ENCODE results near the gene PGAP6. TPM values are rescaled to one million over a fixed set of nuclear protein-coding genes. Genes with fewer than 3 reads are reported as not detected.

PGAP6 gene
- total and polyA plus RNA-seq, 2 of the 13 experiments (the other 11 are each of a cell fraction or from before 2014, with no cell fraction given) = 52.7 to 136 TPM

GRCh38 chr16:426115-426905, 44.5 kb upstream of the PGAP6 start (continued):
- peak; percentile 77 for TF ChIP-seq ZNF687 (CRISPR knock-in tag; IDR thresholded peaks at IDR 0.05)
- TF ChIP-seq ZNF891 (CRISPR knock-in tag; IDR thresholded peaks at IDR 0.05) = 0 out of 2 replicates have a peak, but pooled peaks have one; percentile 22
- TF ChIP-seq IKZF4 (CRISPR knock-in tag; IDR thresholded peaks at IDR 0.05; ENCODE audit: borderline replicate concordance, low read depth, not compliant biosample characterization) = peak; percentile 38
- no peak for TF ChIP-seq ZNF17 (CRISPR knock-in tag; IDR thresholded peaks at IDR 0.05)
- TF ChIP-seq ZFYVE20 (CRISPR knock-in tag; IDR thresholded peaks at IDR 0.05; ENCODE audit: borderline replicate concordance, low read depth) = no peak
- peak; percentile 40 for TF ChIP-seq ZNF781 (CRISPR knock-in tag; IDR thresholded peaks at IDR 0.05; ENCODE audit: borderline replicate concordance, not compliant biosample characterization)
- TF ChIP-seq SNAI1 (CRISPR knock-in tag; IDR thresholded peaks at IDR 0.05; ENCODE audit: borderline replicate concordance) = 0 out of 2 replicates have a peak, but pooled peaks have one; percentile 33
- no peak for TF ChIP-seq NFE2L2 (IDR thresholded peaks at IDR 0.05; ENCODE audit: low read length)
- no peak for TF ChIP-seq REST (IDR thresholded peaks at IDR 0.05; ENCODE audit: borderline replicate concordance in 1 of 2, low read depth in 1 of 2, low read length in 2 of 2)
- TF ChIP-seq KDM2A (CRISPR knock-in tag; IDR thresholded peaks at IDR 0.05; ENCODE audit: borderline replicate concordance, low read depth) = peak; percentile 42; the same call in 1 of the 2 replicates
- peak; percentile 42; the same call in 1 of the 2 replicates for TF ChIP-seq ZFP91 (CRISPR knock-in tag; IDR thresholded peaks at IDR 0.05; ENCODE audit: borderline replicate concordance)
- TF ChIP-seq ZNF784 (CRISPR knock-in tag; IDR thresholded peaks at IDR 0.05; ENCODE audit: borderline replicate concordance) = 0 out of 2 replicates have a peak, but pooled peaks have one; percentile 38
- 0 out of 2 replicates have a peak, but pooled peaks have one; percentile 17 for TF ChIP-seq ZNF691 (CRISPR knock-in tag; IDR thresholded peaks at IDR 0.05; ENCODE audit: borderline replicate concordance, low read depth)
- peak; percentile 74; the same call in 1 of the 2 replicates for TF ChIP-seq ARHGAP35 (CRISPR knock-in tag; IDR thresholded peaks at IDR 0.05; ENCODE audit: borderline replicate concordance)
